ENCODE results near the gene RPL9. TPM values are rescaled to one million over a fixed set of nuclear protein-coding genes. Genes with fewer than 3 reads are reported as not detected.

The RPL9 gene
- total and polyA plus RNA-seq, 2 of the 13 experiments (the other 11 are each of a cell fraction or from before 2014, with no cell fraction given): 993 to 2,148 TPM

DNA sequence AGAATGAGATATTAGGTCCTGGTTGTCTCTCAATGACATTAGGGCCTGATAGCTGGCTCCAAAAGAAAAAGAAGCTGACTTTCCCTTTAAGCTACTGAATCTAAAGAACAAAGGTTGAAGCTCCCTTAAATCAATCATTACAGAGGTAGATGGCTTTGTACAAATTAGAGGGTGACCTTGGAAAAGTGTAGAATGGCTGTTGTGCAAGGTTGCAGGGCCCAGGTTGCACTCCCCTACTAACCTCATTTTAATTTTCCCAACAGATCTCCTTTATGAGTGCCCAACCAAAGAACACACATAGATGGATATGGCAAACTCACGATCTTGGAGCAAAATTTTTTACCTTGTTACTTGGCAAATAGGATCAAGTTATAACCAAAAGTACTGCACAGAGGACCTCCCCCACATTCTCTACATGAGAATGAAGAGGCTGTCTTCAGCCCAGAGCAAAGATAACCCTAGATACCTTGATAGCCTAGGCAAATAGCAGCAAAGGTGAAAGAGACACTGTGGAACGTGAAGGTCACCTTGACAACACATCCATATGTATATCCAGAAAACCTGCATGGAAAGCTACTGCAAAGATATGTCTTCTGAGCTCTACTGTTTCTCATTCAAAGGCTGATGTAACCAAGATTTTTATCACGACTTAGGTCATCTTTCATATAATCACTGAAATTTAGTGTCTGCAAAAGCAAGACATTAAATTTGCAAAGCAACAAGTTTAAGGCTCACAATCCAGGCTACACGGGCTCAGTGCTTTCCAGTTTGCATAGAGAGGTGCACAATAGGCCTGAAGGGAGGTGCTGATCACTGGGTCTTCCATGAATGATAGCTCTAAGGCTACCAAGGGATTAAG, 29.0 kb downstream of the RPL9 start (continued):
- TF ChIP-seq, protein P1, sequence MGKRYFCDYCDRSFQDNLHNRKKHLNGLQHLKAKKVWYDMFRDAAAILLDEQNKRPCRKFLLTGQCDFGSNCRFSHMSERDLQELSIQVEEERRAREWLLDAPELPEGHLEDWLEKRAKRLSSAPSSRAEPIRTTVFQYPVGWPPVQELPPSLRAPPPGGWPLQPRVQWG (CRISPR knock-in tag; IDR thresholded peaks at IDR 0.05; ENCODE audit: borderline replicate concordance, low read depth): no peak
- peak; percentile 52; the same call in 1 of the 2 replicates for TF ChIP-seq SALL1 (CRISPR knock-in tag; IDR thresholded peaks at IDR 0.05)
- 0 out of 2 replicates have a peak, but pooled peaks have one; percentile 21 for TF ChIP-seq ZBTB7B (CRISPR knock-in tag; IDR thresholded peaks at IDR 0.05)
- TF ChIP-seq NFKB2 (CRISPR knock-in tag; IDR thresholded peaks at IDR 0.05; ENCODE audit: borderline replicate concordance): no peak
- TF ChIP-seq BCL6 (CRISPR knock-in tag; IDR thresholded peaks at IDR 0.05): peak; percentile 78
- TF ChIP-seq, protein P2, sequence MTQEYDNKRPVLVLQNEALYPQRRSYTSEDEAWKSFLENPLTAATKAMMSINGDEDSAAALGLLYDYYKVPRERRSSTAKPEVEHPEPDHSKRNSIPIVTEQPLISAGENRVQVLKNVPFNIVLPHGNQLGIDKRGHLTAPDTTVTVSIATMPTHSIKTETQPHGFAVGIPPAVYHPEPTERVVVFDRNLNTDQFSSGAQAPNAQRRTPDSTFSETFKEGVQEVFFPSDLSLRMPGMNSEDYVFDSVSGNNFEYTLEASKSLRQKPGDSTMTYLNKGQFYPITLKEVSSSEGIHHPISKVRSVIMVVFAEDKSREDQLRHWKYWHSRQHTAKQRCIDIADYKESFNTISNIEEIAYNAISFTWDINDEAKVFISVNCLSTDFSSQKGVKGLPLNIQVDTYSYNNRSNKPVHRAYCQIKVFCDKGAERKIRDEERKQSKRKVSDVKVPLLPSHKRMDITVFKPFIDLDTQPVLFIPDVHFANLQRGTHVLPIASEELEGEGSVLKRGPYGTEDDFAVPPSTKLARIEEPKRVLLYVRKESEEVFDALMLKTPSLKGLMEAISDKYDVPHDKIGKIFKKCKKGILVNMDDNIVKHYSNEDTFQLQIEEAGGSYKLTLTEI (CRISPR knock-in tag; conservative IDR thresholded peaks at IDR 0.05): no peak
- TF ChIP-seq GABPB1 (CRISPR knock-in tag; IDR thresholded peaks at IDR 0.05): no peak
- TF ChIP-seq, protein P3, sequence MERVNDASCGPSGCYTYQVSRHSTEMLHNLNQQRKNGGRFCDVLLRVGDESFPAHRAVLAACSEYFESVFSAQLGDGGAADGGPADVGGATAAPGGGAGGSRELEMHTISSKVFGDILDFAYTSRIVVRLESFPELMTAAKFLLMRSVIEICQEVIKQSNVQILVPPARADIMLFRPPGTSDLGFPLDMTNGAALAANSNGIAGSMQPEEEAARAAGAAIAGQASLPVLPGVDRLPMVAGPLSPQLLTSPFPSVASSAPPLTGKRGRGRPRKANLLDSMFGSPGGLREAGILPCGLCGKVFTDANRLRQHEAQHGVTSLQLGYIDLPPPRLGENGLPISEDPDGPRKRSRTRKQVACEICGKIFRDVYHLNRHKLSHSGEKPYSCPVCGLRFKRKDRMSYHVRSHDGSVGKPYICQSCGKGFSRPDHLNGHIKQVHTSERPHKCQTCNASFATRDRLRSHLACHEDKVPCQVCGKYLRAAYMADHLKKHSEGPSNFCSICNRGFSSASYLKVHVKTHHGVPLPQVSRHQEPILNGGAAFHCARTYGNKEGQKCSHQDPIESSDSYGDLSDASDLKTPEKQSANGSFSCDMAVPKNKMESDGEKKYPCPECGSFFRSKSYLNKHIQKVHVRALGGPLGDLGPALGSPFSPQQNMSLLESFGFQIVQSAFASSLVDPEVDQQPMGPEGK (CRISPR knock-in tag; IDR thresholded peaks at IDR 0.05): peak; percentile 65
- TF ChIP-seq ONECUT2 (CRISPR knock-in tag; IDR thresholded peaks at IDR 0.05): peak; percentile 4; the same call in 1 of the 2 replicates
- TF ChIP-seq ZNF747 (CRISPR knock-in tag; IDR thresholded peaks at IDR 0.05; ENCODE audit: borderline replicate concordance): no peak
- TF ChIP-seq ZNF616 (CRISPR knock-in tag; IDR thresholded peaks at IDR 0.05; ENCODE audit: low read depth): no peak
- TF ChIP-seq ZNF274 (CRISPR knock-in tag; IDR thresholded peaks at IDR 0.05): no peak
- TF ChIP-seq, protein P4, sequence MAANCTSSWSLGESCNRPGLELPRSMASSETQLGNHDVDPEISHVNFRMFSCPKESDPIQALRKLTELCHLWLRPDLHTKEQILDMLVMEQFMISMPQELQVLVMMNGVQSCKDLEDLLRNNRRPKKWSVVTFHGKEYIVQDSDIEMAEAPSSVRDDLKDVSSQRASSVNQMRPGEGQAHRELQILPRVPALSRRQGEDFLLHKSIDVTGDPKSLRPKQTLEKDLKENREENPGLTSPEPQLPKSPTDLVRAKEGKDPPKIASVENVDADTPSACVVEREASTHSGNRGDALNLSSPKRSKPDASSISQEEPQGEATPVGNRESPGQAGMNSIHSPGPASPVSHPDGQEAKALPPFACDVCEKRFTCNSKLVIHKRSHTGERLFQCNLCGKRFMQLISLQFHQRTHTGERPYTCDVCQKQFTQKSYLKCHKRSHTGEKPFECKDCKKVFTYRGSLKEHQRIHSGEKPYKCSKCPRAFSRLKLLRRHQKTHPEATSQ (CRISPR knock-in tag; IDR thresholded peaks at IDR 0.05; ENCODE audit: borderline replicate concordance): peak; percentile 78; the same call in 1 of the 2 replicates
- TF ChIP-seq HMG20B (CRISPR knock-in tag; conservative IDR thresholded peaks at IDR 0.05): no peak
- TF ChIP-seq BRD4 (CRISPR knock-in tag; IDR thresholded peaks at IDR 0.05): peak; percentile 35; the same call in 1 of the 2 replicates
- TF ChIP-seq ZNF451 (CRISPR knock-in tag; IDR thresholded peaks at IDR 0.05): no peak
- peak; percentile 80; the same call in 1 of the 2 replicates for TF ChIP-seq NCOR1 (IDR thresholded peaks at IDR 0.05; ENCODE audit: borderline replicate concordance, low read length)
- TF ChIP-seq, protein P5, sequence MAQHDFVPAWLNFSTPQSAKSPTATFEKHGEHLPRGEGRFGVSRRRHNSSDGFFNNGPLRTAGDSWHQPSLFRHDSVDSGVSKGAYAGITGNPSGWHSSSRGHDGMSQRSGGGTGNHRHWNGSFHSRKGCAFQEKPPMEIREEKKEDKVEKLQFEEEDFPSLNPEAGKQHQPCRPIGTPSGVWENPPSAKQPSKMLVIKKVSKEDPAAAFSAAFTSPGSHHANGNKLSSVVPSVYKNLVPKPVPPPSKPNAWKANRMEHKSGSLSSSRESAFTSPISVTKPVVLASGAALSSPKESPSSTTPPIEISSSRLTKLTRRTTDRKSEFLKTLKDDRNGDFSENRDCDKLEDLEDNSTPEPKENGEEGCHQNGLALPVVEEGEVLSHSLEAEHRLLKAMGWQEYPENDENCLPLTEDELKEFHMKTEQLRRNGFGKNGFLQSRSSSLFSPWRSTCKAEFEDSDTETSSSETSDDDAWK (CRISPR knock-in tag; IDR thresholded peaks at IDR 0.05): no peak
- TF ChIP-seq ZNF354B (CRISPR knock-in tag; IDR thresholded peaks at IDR 0.05): no peak
- TF ChIP-seq ZNF350 (CRISPR knock-in tag; IDR thresholded peaks at IDR 0.05; ENCODE audit: borderline replicate concordance, low read depth): no peak
- TF ChIP-seq, protein P6, sequence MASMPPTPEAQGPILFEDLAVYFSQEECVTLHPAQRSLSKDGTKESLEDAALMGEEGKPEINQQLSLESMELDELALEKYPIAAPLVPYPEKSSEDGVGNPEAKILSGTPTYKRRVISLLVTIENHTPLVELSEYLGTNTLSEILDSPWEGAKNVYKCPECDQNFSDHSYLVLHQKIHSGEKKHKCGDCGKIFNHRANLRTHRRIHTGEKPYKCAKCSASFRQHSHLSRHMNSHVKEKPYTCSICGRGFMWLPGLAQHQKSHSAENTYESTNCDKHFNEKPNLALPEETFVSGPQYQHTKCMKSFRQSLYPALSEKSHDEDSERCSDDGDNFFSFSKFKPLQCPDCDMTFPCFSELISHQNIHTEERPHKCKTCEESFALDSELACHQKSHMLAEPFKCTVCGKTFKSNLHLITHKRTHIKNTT (CRISPR knock-in tag; IDR thresholded peaks at IDR 0.05): no peak

Data from HepG2 (cell line).